Activated CD8-positive, alpha-beta memory T cell treated with anti-CD3 and anti-CD28 coated beads for 36 hours (primary cell): ENCODE results near the gene SLC39A9. TPM values are rescaled to one million over a fixed set of nuclear protein-coding genes. Genes with fewer than 3 reads are reported as not detected.
"Not testable (repeated sequence)": the region's sequence is repeated elsewhere in the genome, so short reads cannot be mapped to it uniquely, and the experiment has no call there.

Experiments used
- CTCF ChIA-PET: fragments of 350-600 bp; sonication (Branson Sonifier 250); formaldehyde crosslinking; loops from one replicate; lab custom pipeline; 2021; ENCODE audit warnings: antibody characterized with exemption; lab: Charles Lee
- POLR2A ChIA-PET: fragments of 350-600 bp; sonication (Branson Sonifier 250); formaldehyde crosslinking; loops from one replicate; lab custom pipeline; 2021; ENCODE audit warnings: antibody characterized with exemption; lab: Charles Lee
- total RNA-seq, 2 experiments: library from RNA; stranded (reverse); gene quantifications; one replicate each; pipeline ENCODE4 v1.2.3, GENCODE V29; 2021

The SLC39A9 gene
- total RNA-seq, 2 experiments from 2014 or later = 53.6 to 54.9 TPM

DNA sequence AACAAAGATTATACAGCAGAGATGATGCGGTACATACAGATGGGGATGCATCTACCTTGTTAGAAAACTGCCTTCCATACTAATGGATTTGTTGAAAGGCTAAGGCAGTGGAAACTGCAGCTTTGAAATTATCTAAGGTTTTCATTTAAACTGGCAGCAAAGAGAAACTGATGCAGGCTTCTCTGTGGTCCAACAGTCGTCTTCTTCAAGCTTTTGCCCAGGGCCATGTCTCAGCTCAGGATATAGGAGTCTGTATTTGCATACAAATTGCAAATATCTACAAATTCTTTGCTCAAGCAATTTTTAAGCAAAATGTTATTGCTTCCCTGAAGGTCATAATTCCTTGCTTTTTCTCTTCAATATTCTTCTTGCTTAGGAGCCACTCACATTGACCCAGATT is 34.1 kb upstream of the SLC39A9 start:
- POLR2A ChIA-PET = no interaction called here
- CTCF ChIA-PET = no interaction called here

- ChIA-PET CTCF (no interaction called here), POLR2A (no interaction called here)
Observed at GRCh38 chr14:69366069-69366468, 32.4 kb upstream of the SLC39A9 start.

DNA sequence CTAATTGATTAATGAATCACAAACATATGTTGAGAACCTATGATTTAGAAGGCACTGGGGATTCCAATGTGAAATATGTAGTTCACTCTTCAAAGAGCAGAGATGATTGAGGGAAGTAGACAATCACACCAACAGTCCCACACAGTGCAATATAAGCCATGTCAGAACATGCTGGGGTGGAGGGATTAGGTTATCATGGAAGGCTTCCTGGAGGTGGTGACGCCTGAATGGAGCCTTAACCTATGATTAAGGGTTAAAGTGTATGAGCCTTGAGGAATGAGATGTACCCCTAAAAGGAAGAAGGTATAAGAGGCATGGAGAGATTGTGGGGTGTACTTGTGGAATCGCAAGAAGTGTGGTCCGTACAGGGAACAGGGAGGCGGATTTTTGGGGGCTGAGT is 31.7 kb upstream of the SLC39A9 start:
- ChIA-PET POLR2A (interaction anchor here (0.6 kb wide), 1 partner anchor 1680 kb away, joined by 13 read pairs; no protein-coding TSS in a partner anchor), CTCF (interaction anchor here (0.6 kb wide), 1 partner anchor 452 kb away, joined by 3 read pairs; no protein-coding TSS in a partner anchor)

DNA sequence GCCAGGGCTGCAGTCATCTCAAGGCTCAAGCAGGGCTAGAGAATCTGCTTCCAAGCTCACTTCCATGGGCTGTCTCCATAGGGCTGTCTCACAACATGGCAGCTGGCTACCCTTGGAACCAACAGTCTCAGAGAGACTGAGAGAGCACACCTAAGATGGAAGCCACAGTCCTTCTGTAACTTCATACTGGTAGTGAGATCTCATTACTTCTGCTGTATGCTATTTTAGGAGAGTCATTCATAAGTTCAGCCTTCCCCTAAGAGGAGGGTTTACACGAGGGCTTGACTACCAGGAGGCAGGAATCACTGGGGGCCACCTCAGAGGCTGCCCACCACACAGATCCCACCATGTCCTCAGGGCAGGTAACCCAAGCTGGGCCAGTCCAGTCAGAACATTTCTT is 30.1 kb upstream of the SLC39A9 start:
- POLR2A ChIA-PET = no interaction called here
- CTCF ChIA-PET = no interaction called here

GRCh38 chr14:69370061-69370460 is 28.4 kb upstream of the SLC39A9 start:
- POLR2A ChIA-PET = no interaction called here
- CTCF ChIA-PET = no interaction called here

DNA sequence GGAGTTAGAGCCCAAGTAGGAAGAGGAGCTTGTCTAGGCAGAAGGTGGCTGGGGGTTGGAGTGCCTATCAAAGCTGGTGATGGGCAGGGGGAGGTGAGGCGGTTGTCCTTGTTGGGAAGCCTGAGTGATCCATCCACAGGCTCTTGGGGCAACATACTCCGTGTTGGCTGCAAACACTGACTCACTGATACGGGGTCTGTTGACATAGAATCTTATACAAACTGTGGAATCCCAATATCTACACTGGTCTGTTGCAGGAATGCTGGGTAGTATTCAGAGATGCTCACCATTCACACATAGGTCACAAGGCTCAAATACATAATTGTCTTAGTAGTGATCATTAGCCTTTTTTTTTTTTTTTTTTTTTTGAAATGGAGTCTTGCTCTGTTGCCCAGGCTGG is 26.3 kb upstream of the SLC39A9 start:
- POLR2A ChIA-PET = no interaction called here
- CTCF ChIA-PET = interaction anchor here (0.8 kb wide), 1 partner anchor 84 kb away, joined by 5 read pairs; no protein-coding TSS in a partner anchor

DNA sequence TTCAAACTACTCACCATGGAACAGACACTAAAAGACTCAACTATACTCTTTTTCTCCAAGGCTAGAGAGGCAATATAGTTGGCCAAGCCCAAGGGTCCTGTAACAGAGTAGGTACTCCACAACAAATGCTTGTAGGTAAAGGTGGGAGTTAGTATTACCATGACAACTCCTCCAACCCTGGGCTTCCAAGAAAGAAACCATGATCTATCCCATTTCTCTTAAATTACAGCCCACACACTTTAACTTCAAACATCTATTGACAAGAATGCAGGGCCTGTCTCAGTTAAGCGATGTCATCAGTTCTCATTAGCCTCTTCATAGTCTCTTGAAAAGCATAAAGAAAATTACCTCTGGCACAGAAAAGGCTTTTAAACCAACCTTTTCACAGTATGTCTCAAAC is 25.4 kb upstream of the SLC39A9 start:
- ChIA-PET POLR2A (no interaction called here), CTCF (no interaction called here)

DNA sequence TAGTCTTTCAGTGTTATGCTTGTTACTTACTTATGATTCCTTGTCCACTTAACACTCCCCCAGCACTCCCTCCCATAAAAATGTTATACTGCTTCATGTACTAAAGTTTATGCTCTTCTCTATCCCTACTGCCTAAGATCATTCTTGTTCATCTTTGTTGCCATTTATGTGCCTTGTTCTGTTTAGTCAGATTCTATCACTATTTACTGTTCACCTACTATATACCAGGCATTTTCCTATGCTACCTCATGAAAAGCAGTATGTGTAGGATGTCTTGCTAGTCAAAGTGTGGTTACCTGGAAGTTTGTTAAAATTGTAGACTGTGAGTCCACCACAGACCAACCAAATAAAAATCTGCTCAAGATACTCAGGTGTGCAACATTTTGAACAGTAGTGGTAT is 24.3 kb upstream of the SLC39A9 start:
- CTCF ChIA-PET = no interaction called here
- POLR2A ChIA-PET = no interaction called here

GRCh38 chr14:69375182-69375581 is 23.3 kb upstream of the SLC39A9 start:
- ChIA-PET POLR2A (no interaction called here), CTCF (no interaction called here)

GRCh38 chr14:69375722-69376121 is 22.8 kb upstream of the SLC39A9 start:
- ChIA-PET CTCF (no interaction called here), POLR2A (interaction anchor here (0.7 kb wide), 1 partner anchor 27 kb away, joined by 3 read pairs; no protein-coding TSS in a partner anchor)

DNA sequence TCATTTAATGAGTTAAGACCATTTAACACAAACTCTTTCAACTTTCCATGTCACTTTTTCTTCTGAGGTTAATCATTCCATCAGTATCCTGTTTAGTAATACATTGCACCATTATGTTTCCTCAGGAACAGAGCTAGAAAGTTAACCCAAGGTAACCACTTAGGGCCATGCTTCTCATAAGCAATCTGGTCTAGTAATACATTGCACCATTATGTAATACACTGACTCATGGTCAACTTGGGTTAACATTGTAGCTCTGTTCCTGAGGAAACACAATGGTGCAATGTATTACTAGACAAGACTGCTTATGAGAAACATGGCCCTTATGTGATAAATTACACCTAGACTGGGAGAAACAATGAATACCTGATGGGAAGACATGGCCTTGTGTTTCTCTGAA is 22.1 kb upstream of the SLC39A9 start:
- ChIA-PET POLR2A (interaction anchor here (0.7 kb wide), 1 partner anchor 28 kb away, joined by 3 read pairs; no protein-coding TSS in a partner anchor), CTCF (no interaction called here)

- ChIA-PET CTCF (no interaction called here), POLR2A (no interaction called here)
Observed at GRCh38 chr14:69378274-69378673, 20.2 kb upstream of the SLC39A9 start.

GRCh38 chr14:69387311-69387710 is 11.2 kb upstream of the SLC39A9 start:
- ChIA-PET CTCF (interaction anchor here (0.6 kb wide), 1 partner anchor 69 kb away, joined by 5 read pairs; no protein-coding TSS in a partner anchor), POLR2A (no interaction called here)

GRCh38 chr14:69391400-69391799 is 7.1 kb upstream of the SLC39A9 start:
- CTCF ChIA-PET = not testable (repeated sequence)
- POLR2A ChIA-PET = interaction anchor here (0.6 kb wide), 1 partner anchor 12 kb away, joined by 7 read pairs; no protein-coding TSS in a partner anchor

DNA sequence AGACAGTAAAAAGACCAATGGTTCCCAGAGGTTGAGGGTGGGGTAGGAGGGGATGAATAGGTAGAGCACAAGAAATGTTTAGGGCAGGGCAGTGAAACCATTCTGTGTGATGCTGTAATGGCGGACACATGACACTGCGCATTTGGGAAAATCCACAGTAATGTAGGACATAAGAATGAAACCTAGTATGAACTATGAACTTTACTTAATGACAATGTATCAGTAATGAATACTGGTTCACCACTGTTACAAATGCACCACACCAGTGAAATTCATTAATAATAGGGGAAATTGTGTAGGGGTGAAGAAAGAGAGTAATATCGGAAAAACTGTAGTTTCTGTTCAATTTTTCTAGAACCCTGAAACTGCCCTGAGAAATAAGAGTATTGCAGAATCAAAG is 6.0 kb upstream of the SLC39A9 start:
- POLR2A ChIA-PET = no interaction called here
- CTCF ChIA-PET = no interaction called here

DNA sequence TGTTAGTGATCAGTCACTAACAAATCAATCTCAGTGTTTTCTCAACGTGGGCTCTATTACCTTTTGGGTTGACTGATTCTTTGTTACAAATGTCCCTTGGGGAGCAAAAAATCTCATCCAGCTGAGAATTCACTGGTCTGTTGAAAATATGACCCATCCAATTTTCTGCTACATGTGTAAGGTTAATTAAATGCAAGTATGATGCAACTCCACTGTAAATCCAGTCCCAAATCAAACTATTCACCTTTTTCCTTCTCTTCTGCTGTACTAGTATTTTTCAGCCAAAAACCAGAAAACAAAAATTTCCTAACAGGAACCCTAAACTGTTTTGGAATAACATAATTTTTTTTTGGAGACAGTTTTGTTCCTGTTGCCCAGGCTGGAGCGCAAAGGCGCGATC is 2.6 kb upstream of the SLC39A9 start:
- CTCF ChIA-PET = no interaction called here

GRCh38 chr14:69398818-69399210 is 322 bp downstream of the SLC39A9 start:
- ChIA-PET CTCF (no interaction called here), POLR2A (interaction anchor here (0.6 to 1.1 kb wide), 4 partner anchors 20 to 209 kb away, joined by 3 read pairs; no protein-coding TSS in a partner anchor)

More for the DNA sequence above, 2.6 kb upstream of the SLC39A9 start:
- POLR2A ChIA-PET = interaction anchor here (1.6 kb wide), 1 partner anchor 41 kb away, joined by 4 read pairs; no protein-coding TSS in a partner anchor

GRCh38 chr14:69399750-69400149 is 1.3 kb downstream of the SLC39A9 start:
- ChIA-PET CTCF (no interaction called here), POLR2A (no interaction called here)

DNA sequence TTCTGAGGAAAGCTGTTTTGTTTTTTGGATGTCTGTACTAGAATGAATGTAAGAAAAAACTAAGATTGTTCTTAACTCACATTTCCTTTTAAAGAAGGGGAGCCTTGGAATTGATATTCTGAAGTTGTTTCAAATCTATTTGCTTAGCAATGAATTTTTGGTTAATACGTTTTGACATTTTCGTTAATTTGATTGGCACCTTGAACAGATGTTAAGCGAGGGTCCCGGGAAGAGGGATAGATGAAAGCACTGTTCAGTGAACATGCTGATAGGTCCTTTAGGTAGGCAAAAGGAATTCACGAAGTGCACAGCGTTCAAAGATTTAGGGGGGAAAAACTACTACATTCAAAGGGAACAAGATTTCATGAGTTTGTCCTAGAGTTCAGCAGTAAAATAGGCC is 1.7 kb downstream of the SLC39A9 start:
- CTCF ChIA-PET = no interaction called here
- POLR2A ChIA-PET = no interaction called here

GRCh38 chr14:69401841-69402240 is 3.3 kb downstream of the SLC39A9 start:
- CTCF ChIA-PET = no interaction called here
- POLR2A ChIA-PET = no interaction called here

- ChIA-PET POLR2A (no interaction called here), CTCF (interaction anchor here (1.0 kb wide), 1 partner anchor 143 kb away, joined by 3 read pairs; no protein-coding TSS in a partner anchor)
Observed at GRCh38 chr14:69404478-69404877, 6.0 kb downstream of the SLC39A9 start.
